GM19467 (cell line): ENCODE results near the gene PKLR.
A peak's percentile ranks its signal among the peaks of the same experiment; 100 is the strongest.

Experiments used
- ATAC-seq: cut with Tn5 transposase; IDR thresholded peaks from one replicate; pipeline ENCODE4 v1.9.1; 2021; ENCODE audit warnings: mild to moderate bottlenecking, moderate library complexity; ENCODE audit not compliant: unreplicated experiment

PKLR gene

DNA sequence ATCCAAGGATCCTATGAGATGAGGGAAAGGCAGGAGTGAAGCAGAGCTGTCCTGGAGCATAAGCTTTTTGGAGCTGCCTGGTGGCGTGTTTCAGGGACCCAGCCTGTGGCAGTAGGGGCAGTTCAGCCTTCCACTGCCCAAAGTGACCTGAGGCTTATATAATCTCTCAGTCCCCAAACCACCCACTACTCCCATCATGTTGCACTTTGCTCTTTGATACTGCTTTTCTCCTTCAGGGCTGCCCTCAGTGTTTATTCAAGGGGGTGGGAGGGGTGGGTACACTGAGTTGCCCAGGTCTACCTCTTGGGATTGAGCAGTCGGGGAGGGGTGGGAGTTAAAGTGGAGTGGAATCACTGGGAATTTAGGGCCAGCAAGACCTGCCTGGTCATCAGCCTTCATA, 14.7 kb downstream of the PKLR start:
- no peak for ATAC-seq

DNA sequence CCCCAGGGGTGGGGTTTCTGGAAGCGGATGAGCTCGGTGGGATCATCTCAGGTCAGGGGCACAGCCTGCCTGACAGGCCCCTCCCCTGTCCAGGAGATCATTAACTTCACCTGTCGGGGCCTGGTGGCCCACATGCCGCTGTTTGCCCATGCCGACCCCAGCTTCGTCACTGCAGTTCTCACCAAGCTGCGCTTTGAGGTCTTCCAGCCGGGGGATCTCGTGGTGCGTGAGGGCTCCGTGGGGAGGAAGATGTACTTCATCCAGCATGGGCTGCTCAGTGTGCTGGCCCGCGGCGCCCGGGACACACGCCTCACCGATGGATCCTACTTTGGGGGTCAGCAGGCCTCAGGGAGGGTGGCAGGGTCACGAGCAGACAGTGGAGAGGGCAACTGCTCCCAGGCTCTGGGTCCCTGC, 15.6 kb downstream of the PKLR start:
- no peak for ATAC-seq

DNA sequence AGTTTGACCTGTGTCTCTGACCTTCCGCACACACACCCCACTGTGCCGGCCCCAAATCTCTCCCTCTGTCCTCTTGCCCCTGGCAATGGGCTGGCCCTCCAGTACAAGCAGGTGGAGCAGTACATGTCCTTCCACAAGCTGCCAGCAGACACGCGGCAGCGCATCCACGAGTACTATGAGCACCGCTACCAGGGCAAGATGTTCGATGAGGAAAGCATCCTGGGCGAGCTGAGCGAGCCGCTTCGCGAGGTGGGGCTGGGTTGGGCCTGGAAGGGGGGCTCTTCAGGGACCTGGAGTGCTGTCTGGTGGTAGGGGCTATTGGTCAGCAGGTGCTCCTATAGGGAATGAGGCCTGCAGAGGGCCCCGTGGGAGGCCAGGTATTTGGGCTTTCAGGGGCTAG, 16.2 kb downstream of the PKLR start:
- ATAC-seq = no peak

DNA sequence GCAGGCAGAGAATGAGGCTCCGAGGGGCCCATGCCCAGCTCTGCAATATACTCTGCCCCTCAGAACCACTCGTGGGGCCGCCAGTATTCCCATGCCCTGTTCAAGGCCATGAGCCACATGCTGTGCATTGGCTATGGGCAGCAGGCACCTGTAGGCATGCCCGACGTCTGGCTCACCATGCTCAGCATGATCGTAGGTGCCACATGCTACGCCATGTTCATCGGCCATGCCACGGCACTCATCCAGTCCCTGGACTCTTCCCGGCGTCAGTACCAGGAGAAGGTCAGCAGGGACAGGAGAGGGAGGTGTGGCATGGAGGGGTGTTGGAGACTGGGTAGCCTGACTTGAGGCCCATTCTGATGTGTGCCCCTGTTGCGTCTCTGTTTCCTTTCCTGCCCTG, 16.8 kb downstream of the PKLR start:
- no peak for ATAC-seq

DNA sequence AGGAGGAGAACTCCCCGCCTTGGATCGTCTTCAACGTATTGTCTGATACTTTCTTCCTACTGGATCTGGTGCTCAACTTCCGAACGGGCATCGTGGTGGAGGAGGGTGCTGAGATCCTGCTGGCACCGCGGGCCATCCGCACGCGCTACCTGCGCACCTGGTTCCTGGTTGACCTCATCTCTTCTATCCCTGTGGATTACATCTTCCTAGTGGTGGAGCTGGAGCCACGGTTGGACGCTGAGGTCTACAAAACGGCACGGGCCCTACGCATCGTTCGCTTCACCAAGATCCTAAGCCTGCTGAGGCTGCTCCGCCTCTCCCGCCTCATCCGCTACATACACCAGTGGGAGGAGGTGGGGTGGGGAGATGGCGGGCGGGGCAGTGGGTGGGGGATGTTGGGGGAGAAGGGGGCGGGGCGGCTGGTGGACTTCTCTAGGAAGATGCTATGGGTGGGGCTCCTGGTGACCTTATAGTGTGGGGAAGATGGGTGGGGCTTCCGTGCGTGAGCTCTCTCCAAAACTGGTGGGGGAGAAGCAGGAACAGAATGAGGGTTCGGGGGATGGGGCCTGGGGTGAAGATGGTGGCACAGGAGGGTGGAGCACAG, 18.6 kb downstream of the PKLR start:
- ATAC-seq = no peak

DNA sequence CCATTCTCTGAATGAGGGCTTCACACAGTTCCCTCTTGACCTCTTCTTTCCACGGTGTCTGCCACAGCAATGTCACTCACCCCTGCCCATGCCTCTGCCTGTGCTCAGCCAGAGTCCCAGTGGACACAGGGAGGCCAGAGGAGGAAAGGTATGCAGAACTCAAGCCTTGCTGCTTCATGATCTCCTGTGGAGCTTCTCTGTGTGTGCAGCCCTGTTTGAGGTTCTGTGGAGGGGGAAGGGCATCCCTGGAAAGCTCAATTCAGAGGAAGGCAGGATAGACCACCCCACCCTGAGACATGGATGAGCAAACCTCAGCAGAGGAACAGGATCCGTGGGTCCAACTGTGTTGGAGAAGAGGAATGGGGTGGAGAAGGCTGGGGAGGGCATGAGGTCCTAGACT, 22.0 kb downstream of the PKLR start:
- ATAC-seq = no peak

DNA sequence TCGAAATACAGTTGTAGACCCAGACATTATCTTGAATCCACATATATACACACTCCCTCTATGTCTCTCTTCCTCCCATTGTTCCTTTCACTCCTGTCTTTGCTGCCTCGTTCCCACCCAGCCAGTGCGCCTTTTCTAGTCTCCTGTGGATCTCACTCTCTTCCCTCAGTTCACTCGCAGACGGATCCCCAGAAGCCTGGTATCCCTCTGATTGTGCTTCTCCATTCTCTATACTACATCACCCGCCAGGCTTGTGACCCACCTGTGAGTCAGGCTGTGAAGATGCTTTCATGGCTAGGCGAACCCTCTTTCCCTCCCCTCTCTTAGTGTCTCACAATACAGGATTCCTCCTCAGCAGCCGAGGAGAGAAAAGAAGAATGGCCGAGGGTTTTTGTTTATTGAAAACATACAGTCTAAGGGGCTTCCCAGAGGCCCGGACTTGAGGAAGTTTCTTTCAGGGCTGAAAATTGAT, 22.5 kb downstream of the PKLR start:
- no peak for ATAC-seq

DNA sequence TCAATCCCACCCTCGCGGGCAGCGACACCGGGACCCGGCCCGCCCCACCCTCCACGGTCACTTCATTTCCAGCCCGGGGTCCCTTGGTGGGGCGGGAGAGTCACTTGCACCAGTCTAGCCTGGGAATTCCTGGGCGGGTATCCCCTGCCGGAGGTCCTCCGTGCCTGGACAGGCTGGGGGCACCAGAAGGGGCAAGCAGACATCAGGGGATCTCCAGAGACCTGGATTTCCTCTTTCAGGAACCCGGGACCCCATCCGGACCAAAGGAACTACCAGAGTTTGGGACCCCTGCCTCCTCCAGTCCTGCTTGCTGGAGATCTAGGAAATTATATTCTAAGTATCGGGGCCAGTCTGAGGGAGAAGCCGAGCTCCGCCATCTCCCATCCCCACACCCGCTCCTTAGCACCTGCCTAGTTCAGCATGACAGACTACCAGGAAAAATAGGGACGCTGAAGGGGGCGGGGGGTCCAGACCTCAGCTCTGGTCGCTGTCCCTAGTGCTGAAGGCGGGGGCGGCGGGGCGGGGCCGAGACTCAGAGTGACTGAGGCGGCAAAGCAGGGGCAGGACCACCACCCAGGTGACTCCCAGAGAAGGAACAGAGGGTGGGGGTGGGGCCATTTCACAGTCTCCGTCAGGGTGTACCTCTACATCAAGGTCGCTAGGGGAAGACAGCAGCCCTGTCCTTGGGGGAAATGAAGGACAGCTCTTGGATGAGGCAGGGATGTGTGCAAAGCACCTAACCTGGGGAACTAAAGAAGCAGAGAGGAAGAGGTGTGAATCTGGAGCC, 23.1 kb downstream of the PKLR start:
- ATAC-seq = no peak

DNA sequence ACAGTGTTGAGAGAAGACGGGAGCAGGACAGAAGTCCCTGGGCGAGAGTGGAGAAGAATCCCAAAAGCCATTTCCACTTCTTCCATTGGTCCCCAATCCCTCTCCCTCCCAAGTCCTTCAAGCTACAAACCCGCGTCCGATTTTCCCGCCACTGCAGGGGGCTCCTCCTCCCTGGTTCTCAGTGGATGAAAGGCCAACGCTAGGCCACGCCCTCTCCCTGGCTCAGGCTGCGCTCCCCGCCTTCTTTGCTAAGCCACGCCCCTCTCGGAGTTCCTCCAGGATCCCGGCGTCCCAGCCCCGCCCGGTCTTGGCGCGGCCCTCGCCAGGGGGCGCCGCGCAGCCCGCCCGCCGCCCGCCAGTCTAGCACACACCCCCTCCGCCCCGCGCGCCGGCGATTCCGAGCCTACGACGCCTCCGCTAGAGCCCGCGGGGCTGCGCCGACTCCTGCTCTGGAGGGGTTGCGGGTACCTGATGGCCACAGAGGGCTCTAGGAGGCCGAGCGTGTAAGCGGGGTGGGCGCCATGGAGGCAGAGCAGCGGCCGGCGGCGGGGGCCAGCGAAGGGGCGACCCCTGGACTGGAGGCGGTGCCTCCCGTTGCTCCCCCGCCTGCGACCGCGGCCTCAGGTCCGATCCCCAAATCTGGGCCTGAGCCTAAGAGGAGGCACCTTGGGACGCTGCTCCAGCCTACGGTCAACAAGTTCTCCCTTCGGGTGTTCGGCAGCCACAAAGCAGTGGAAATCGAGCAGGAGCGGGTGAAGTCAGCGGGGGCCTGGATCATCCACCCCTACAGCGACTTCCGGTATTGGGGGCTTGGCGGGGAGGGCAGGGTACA, 24.0 kb downstream of the PKLR start, which contains the start of gene HCN3:
TSS of gene HCN3 (plus strand) at position 394 of the 832 bp plus-strand sequence. CDS start at position 522, 128 bp downstream.
- peak; percentile 63 for ATAC-seq

DNA sequence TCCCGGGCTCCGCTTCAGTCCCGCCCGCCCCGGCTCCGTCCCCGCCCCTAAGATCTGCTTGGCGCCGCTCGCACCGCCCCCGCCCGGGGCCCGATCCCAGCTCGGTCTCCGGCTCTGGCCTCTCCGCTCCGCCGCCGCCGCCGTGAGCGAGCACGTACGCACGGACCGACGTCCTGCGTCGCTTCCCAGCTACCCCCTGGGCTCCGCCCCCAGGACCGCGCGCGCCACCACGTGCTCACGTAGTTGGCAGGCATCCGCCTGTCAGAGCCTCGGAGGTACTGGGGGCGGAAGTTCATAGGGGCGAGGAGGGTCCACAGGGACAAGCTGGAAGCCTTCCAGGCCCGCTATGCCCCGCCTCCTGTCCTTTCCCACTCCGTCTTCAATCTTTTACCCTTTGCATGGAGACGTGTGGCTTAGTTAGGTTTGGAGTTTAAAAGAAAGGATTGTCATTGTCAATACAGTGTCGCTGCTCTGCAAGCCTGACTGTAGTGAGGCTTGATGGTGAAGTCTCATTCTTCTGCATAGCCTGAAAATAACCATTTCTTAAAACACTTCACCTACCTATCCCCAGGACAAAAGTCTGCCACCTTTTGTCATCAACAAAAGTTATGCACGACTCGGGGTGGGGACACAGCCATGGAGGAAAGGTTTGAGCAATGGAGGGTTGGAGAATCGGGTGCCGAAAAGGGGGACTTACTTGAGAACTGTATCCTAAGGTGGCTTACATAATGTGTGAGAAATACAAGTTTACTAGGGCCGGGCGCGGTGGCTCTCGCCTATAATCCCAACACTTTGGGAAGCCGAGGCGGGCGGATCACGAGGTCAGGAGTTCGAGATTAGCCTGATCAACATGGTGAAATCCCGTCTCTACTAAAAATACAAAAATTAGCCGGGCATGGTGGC, 27.6 kb downstream of the PKLR start, which contains the start of gene CLK2:
TSS of gene CLK2 (minus strand) at position 162 of the 903 bp plus-strand sequence. CDS start 2,527 bp downstream, outside the sequence.
- peak; percentile 60 for ATAC-seq

DNA sequence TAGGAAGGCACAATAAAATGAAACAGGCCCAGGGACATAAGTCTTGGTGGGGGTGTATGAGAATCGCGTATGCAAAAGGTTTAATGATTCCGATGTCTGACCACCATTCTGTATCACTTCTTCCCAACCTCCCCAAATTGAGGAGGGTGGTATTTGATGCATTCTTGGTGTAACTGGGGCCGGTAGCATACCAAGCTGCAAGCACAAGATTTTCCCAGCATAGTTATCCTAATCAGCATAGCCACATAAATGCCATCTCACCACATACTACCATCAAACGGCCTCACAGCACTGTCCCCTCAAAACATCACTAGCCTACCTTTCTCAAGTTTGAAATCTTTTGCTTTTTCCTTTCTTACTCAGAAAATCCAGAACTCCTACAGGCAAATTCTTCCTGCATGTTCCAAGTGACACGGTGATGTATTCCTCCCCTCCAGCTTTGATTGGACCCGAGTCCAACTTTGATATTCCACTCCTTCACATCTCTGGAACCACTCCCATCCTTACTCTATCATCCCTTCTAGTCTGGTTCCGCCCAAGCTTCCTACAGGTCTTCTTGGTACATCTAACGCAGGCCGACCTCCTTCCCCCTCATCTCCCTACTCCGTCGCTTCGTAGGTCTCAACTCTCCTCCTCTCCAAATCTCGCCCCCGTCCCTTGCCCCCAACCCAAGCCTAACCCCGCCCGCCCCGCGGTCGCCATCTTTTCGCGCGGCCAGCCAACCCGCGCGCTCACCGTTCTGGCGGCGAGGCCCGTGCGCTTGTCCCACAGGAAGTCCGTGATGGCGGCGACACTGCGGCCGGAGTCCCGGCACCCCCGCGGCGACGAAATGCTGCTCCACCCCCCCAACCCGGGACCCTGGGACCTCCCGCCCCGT, 28.5 kb downstream of the PKLR start:
- ATAC-seq = peak; percentile 23

DNA sequence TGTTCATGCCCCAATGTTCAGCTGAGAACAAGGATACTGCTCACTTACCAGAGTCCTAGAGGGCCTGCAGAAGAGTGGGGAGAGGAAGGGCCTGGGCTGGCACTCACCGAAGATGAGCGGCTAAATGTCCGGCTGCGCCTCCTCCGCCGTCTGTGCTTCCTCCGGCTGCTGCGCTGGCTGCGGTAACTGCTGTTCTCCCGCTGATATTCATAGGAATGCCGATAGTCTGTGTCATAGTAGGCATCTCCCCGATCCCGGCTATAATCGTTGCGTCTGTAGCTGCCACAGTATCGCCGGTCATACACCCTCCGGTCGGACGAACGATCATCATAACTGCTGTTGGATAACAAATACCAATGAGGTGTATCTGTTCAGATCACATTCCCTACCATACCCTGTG, 31.9 kb downstream of the PKLR start:
- no peak for ATAC-seq

DNA sequence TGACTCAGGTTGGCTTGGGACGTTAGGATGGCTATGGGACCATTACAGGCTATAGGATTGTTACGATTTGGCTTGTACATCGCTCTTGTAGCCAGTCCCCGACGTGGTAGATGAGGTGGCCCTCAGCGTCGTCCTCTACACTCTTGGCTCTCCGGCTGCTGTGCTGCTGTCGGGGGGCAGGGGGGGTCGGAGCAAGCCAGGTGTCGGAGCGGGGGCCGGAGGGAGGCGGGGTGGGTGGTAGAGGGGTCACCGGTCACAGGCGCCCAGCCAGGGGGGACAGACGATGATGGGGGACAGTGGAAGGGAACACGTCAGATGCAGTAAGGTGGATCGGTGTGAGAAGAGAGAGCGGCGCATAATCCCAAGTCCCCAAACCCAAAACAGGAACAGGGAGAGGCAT, 32.6 kb downstream of the PKLR start:
- ATAC-seq = no peak

DNA sequence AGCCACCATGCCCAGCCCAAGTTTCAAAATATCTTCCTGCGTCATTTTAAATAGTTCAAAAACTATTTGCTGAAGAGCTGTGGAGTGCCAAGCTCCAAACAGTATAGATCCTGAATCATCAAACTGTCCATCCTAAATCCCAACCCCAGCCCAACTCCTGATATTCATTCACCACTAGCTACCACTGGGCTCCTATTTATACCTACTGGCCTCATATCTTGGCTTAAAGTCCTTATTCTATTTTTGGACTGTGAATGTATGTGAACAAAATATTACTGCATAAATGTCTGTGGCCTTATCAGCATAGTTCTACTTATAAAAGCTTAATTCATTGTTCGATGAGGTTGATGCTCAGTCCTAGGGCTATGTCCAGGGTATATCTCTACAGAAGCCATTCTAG, 33.9 kb downstream of the PKLR start:
- ATAC-seq = no peak

DNA sequence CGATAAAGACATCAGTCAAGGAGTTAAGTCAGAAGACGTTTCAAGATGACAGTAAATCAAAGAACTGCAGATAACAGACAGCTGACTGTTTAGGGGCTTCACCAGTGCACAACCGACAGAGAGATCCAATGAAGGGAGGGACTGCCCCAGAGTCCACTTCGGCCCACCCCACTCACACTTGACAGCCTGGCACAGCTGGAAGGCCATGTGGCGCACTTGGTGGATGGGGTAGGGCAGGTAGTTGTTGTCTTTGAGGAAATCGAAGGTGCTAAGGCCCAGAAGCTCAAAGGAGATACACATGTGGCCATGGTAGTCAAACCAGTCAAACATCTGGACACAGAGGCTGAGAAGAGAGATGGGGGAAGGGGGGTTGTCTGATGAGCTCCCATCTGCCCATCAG, 34.7 kb downstream of the PKLR start:
- ATAC-seq = no peak

DNA sequence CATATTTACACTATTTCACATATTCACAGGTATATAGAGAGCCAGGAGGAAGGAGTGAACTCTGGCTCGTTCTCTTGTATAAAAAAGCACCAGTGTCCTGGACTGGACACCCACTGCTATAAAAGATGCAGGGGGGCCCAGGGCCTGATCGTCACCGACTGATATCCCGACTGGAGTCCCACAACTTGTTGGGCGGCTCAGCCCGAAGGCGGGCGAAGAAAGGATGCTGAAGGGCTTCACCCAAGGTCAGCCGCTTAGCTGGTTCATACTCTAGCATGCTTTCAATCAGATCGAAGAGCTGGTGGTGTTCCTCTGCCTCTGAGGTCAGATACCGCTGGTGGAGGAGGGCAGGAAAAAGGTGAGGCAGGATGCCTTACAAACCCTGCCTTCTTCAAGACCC, 38.2 kb downstream of the PKLR start:
- ATAC-seq = no peak

DNA sequence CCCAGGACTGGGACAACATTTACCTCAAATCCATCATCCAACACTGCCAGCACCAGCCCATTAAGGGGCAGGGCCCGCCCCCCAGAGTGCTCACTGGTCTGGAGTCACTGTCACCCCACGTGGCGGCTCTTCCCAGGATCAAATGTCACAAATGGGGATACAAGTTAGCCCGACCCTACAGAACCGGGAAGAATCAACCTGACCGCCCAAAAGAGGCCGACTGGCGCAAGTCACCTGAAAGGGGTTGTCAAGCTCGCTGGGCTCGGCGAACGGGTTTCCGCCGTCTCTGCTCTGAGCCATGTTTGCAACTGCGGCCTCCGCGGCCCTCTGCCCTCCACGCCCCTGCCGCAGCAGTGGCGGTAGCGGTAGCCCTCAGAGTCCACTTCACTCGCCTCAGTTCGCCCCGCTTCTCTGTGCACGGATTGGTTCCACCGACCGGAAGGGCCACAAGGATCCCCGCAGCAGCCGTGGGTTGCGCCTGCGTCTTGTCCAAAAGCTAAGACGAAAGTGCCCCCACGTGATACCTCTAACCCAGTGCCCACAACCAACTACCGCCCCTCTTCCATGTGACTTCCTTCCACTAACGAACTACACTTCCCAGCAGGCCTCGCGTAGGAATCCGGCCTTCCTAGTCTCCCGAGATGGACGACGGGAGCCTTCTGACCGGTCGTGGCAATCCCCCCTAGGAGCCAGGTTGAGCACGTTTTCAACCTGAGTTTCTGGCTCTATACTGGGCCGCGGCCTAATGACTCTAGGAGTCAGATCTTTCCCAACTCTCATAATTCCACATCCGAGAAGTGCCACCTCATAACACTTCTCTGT, 39.2 kb downstream of the PKLR start, which contains the start of gene SCAMP3:
TSS of gene SCAMP3 (minus strand) at position 509 of the 822 bp plus-strand sequence. CDS start at position 300, 209 bp downstream.
- ATAC-seq = peak; percentile 84

DNA sequence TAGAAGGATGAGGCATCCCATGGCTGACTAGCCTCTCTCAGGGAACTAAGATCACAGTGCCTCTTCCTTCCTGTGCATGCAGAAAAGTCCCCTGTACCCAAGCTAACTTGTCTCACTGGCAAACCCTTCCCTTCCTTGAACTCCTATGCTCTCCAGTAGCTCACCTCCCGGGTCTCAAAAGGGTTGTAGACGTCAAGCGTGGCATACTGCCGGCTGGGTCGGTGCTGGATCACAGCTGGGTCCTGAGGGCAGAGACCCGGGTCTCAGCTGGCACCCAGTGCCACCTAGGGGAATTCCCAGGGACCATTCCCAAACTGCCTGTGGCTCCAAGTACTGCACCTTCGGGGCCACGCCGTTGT, 39.8 kb downstream of the PKLR start:
- no peak for ATAC-seq
